GM20000 (cell line): Measurements from ENCODE around the gene FGF12.

ENCODE experiments used
- DNase-seq: peaks from one replicate; pipeline ENCODE4 v3.0.0; 2012; ENCODE audit warnings: low spot score
- TF ChIP-seq, protein P1 (sequence below): IDR thresholded peaks from 2 replicates; pipeline ENCODE4 v1.5.1; 2012; ENCODE audit warnings: mild to moderate bottlenecking, control low read depth; ENCODE audit errors: extremely low read depth, missing control alignments

FGF12 gene

DNA sequence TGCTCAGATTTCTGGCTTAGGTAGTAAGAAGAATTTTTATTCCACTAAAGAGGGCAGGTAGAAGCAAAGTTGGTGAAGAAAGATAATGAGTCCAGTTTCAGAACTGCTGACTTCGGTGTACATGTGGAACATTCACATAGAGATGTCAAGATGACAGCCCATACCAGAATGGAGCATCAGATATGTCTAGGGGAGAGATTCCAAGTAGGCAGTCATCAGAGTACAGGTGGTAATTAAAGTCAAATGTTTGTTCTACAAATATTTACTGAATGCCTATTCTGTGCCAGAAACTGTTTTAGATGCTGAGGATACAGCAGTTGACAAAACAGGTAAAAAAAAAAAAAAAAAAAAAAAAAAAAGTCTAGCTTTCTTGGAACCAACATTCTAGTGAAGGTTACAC, 81.9 kb downstream of the FGF12 start:
- no peak for DNase-seq
- TF ChIP-seq, protein P1, sequence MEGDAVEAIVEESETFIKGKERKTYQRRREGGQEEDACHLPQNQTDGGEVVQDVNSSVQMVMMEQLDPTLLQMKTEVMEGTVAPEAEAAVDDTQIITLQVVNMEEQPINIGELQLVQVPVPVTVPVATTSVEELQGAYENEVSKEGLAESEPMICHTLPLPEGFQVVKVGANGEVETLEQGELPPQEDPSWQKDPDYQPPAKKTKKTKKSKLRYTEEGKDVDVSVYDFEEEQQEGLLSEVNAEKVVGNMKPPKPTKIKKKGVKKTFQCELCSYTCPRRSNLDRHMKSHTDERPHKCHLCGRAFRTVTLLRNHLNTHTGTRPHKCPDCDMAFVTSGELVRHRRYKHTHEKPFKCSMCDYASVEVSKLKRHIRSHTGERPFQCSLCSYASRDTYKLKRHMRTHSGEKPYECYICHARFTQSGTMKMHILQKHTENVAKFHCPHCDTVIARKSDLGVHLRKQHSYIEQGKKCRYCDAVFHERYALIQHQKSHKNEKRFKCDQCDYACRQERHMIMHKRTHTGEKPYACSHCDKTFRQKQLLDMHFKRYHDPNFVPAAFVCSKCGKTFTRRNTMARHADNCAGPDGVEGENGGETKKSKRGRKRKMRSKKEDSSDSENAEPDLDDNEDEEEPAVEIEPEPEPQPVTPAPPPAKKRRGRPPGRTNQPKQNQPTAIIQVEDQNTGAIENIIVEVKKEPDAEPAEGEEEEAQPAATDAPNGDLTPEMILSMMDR = no peak

DNA sequence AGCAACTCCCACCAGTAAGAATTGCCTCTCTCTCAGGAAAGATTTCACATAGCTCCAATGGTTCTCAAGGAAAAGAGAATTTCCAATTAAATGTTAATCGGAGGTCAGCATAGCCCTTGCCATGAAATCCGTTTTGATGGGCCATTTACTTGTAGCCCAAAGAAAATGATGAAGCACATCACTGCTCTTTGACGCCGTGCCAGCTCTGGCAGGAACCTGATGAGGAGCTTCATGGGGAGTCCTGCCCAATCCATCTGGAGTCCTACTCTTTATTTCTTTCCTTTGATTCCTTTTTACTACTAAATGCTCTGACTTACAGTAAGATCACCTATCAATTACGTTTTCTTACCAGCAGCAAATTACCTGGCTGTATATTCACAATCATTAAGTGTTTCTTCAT, 84.7 kb downstream of the FGF12 start:
- DNase-seq = no peak
- TF ChIP-seq, protein P1 = no peak

DNA sequence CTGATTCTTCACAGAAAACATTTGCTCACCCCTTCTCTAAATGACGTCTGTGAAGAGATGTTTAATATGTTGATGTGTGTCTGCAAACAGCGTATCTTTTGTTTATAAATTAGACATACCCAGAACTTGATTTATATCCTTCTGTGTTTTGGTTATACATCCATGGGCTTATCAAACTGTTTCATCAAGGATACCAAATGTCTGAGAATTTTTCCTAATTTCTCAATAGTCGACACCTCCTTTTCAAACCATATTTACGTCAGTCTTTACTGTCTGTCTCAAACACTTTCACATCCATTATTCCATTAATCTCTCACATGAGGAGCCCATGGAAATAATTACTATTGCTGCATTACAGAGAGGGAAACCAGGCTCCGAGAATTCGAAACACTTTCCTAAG, 85.4 kb downstream of the FGF12 start:
- no peak for DNase-seq
- TF ChIP-seq, protein P1 = no peak

DNA sequence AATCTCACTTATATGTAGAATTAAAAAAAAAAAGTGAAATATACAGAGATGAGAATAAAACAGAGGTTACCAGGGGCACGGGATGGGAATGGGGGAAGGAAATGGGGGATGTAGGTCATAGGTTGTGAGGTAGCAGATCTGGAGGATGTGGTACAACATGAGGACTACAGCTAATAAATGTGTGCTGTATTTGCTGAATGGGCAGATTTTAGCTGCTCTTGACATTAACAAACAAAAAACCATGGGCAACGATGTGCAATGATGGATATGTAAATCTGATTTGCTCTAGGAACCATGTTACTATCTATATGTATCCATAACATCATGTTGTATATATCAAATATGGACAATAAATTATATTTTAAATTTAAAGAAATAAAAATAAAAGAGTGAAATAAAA, 87.4 kb downstream of the FGF12 start:
- no peak for DNase-seq
- TF ChIP-seq, protein P1 = no peak

DNA sequence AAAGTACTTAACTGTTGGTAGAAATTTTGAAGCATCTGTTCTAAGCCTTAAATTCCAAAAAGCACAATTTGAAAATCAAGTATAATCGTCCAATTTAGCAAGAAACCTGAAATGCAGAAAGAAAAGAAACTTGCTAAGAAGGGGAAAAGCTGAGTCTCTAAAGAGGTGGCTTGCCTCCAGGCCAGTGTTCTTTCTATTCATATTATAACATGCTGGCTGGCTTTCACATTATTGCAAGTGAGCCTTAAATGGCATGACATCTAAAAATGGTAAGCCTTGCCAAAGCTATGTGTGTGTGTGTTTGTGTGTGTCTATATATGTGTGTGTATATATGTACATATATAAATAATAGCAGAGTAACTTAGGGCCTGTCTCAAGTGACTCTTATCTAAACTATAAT, 89.5 kb downstream of the FGF12 start:
- TF ChIP-seq, protein P1 = no peak
- no peak for DNase-seq

DNA sequence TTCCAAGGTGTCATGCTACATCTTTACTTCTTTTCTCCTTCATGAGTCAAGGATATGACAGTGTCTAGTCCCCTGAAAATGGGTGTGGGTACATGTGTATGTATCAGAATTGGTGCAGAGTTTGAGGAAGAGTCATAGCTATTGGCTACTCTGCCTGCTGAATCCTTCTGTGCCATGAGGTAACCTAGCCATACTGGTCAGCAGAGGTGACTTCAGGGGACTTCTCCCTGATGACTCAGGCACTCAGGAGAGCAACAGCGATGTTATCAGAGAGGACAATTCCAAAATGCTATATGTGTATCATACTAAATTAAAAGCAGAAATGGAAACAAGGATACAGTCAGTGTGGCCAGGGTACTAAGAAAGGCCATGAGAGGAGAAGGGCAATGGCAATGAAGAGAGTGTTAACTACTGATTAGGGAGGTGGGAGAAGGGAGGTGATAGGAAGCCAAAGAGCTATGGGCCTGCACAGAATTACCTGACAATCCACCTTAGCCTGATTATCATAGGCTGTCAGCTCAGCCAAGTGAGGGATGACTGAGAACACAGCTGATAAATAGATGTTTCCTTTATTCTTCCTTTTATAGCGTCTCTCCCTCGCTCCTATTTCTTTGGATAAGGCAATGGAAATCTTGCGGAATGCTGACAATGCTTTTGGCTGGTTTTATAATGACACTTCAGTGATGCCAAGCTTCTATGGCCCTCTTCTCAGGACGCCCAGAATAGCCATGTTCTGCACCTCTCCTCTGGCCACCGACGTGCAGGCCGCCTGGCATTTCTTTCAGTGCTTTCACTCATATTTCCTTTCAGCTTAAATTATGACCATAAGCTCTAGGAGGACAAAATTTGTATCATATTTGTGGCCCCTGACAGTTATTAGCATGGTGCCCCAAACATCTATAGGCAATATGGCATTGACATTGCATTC, 90.6 kb downstream of the FGF12 start:
- DNase-seq = no peak
- TF ChIP-seq, protein P1 = no peak

DNA sequence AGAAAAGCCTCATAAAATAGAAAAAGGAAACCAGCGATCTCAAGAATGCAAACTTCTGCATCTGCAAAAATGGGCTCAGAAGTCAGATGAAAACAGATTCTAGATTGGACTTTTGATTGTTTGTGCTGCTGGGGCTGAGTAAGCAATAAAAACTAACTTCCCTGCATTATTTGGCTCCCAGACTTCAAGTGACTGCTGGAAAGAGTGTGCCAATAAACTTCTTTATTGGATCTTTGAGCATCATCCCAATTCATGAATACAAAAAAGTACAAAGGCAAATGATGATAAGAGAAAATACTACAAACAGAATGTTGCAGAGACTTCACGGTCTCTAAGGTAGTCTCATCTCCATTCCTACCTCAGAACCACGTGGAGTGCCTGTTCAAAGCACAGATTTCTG, 97.9 kb downstream of the FGF12 start:
- TF ChIP-seq, protein P1 = no peak
- DNase-seq = no peak
